SU-DHL-6 (cell line): Measurements from ENCODE around the gene TRIB2.

Experiments
- EZH2phosphoT487 ChIP-seq: fragments of 200-600 bp; sonication (generic), shearing (Covaris generic); conservative IDR thresholded peaks from 2 replicates; pipeline ENCODE4 v1.6.1; 2018; ENCODE audit warnings: mild to moderate bottlenecking, antibody characterized with exemption, low read length, moderate library complexity, mixed read lengths
- TF ChIP-seq, protein P1 (sequence below): fragments of 200-600 bp; sonication (generic); IDR thresholded peaks from one replicate; pipeline ENCODE4 v1.5.1; 2017; ENCODE audit warnings: antibody characterized with exemption, mild to moderate bottlenecking, low read length, moderate library complexity; ENCODE audit not compliant: insufficient read depth, poor library complexity, severe bottlenecking

DNA sequence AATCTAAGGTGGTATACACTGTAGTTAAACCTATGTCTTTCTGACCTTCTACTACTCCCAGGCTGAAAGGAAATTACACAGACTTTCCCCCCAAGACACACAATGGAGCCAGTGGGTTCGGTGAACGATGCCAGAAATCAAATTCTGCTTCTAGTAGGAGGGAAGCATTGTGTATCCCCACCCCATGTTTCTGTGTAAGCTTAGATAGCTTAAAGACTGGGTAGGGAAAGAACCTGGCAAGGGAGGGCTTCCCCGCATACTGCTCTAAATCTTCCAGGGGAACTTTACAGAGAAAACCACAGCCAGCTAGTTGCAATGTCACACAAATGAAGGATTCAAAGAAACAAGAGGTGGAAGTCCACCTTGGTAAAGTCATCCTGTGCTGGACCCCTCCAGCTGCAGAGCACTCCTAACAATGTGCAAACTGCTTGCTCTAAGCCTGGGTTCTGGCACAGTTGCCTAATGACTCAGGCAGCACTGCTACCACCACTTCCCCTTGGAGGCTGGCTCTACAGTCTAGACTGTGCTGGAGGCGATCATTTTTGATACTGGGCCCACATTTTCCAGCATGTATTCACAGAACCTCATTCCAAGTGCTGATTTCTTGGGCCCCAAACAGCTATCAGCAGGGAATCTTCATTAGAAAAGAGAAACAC, 47.5 kb downstream of the TRIB2 start:
- TF ChIP-seq, protein P1, sequence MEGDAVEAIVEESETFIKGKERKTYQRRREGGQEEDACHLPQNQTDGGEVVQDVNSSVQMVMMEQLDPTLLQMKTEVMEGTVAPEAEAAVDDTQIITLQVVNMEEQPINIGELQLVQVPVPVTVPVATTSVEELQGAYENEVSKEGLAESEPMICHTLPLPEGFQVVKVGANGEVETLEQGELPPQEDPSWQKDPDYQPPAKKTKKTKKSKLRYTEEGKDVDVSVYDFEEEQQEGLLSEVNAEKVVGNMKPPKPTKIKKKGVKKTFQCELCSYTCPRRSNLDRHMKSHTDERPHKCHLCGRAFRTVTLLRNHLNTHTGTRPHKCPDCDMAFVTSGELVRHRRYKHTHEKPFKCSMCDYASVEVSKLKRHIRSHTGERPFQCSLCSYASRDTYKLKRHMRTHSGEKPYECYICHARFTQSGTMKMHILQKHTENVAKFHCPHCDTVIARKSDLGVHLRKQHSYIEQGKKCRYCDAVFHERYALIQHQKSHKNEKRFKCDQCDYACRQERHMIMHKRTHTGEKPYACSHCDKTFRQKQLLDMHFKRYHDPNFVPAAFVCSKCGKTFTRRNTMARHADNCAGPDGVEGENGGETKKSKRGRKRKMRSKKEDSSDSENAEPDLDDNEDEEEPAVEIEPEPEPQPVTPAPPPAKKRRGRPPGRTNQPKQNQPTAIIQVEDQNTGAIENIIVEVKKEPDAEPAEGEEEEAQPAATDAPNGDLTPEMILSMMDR: no peak
- no peak for TF ChIP-seq EZH2phosphoT487
